Memory B cell (primary cell): Measurements from ENCODE around the gene CRYBA4.

Experiments
- ATAC-seq: fragments of 150-1000 bp; cut with Tn5 transposase; 2 replicates; pipeline ENCODE4 v1.10.0; 2021; ENCODE audit warnings: low read depth, mild to moderate bottlenecking, moderate library complexity
- DNase-seq, 2 donors: peaks; one replicate each; pipeline ENCODE4 v3.0.0; 2022; ENCODE audit warnings: low spot score in 2 of 2
- H3K27ac Mint-ChIP-seq: one replicate; pipeline ENCODE4 v1.8.0; 2022; ENCODE audit warnings: mild to moderate bottlenecking, moderate library complexity, mixed read lengths
- H3K27me3 Mint-ChIP-seq: one replicate; pipeline ENCODE4 v1.8.0; 2022; ENCODE audit warnings: mixed read lengths
- H3K36me3 Mint-ChIP-seq: one replicate; pipeline ENCODE4 v1.8.0; 2022; ENCODE audit warnings: mild to moderate bottlenecking, mixed read lengths
- H3K4me1 Mint-ChIP-seq: one replicate; pipeline ENCODE4 v1.8.0; 2022; ENCODE audit warnings: mixed read lengths
- H3K4me3 Mint-ChIP-seq: one replicate; pipeline ENCODE4 v1.8.0; 2022; ENCODE audit warnings: mild to moderate bottlenecking, moderate library complexity, mixed read lengths
- H3K9me3 Mint-ChIP-seq: one replicate; pipeline ENCODE4 v1.8.0; 2022; ENCODE audit warnings: mixed read lengths

Gene CRYBA4

DNA sequence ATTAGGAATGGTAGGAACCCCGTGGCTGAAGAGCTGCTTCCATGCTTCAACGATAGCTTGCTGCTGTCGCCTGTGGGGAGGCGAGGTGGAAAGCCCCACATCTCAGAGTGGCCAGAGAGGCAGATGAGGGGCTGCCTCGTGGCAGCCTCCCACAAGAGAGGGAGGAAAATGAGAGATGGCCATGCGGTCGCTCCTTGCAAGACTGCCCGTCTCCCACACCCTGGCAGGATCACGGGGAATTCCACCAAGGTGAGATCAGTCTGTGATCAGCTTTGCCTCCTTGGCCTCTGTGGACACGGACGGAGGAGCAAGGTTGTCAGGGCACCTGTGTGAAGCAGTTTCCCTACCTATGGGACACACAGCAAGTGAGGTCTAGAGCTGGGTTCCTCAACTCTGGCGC is 3.0 kb downstream of the CRYBA4 start:
- H3K4me3 Mint-ChIP-seq: no peak overlapping the region
- peaks cover 5% of the 10 kb centered on the region for H3K27me3 Mint-ChIP-seq
- peaks cover 4% of the 10 kb centered on the region for H3K9me3 Mint-ChIP-seq
- peaks cover 4% of the 10 kb centered on the region for H3K4me1 Mint-ChIP-seq
- no peaks in the 10 kb centered on the region for H3K36me3 Mint-ChIP-seq
- ATAC-seq (no peak), DNase-seq (no peak)
- H3K27ac Mint-ChIP-seq: no peak overlapping the region

- Mint-ChIP-seq H3K27me3 (peaks cover 8% of the 10 kb centered on the region), H3K9me3 (no peaks in the 10 kb centered on the region), H3K36me3 (no peaks in the 10 kb centered on the region), H3K4me3 (no peak overlapping the region), H3K27ac (no peak overlapping the region), H3K4me1 (peaks cover 4% of the 10 kb centered on the region)
- DNase-seq (no peak), ATAC-seq (no peak)
Observed at GRCh38 chr22:26629988-26630761, 8.4 kb downstream of the CRYBA4 start.

GRCh38 chr22:26631282-26631681 is 9.5 kb downstream of the CRYBA4 start:
- peaks cover 4% of the 10 kb centered on the region for H3K4me1 Mint-ChIP-seq
- no peak overlapping the region for H3K4me3 Mint-ChIP-seq
- DNase-seq: no peak
- H3K36me3 Mint-ChIP-seq: no peaks in the 10 kb centered on the region
- H3K27ac Mint-ChIP-seq: no peak overlapping the region
- no peak for ATAC-seq
- H3K27me3 Mint-ChIP-seq: peaks cover 8% of the 10 kb centered on the region
- H3K9me3 Mint-ChIP-seq: no peaks in the 10 kb centered on the region

GRCh38 chr22:26632422-26633155 is 10.8 kb downstream of the CRYBA4 start:
- Mint-ChIP-seq H3K4me1 (peaks cover under 1% of the 10 kb centered on the region), H3K4me3 (no peak overlapping the region), H3K27me3 (peaks cover 8% of the 10 kb centered on the region), H3K27ac (no peak overlapping the region), H3K9me3 (no peaks in the 10 kb centered on the region), H3K36me3 (no peaks in the 10 kb centered on the region)
- DNase-seq (no peak), ATAC-seq (no peak)

DNA sequence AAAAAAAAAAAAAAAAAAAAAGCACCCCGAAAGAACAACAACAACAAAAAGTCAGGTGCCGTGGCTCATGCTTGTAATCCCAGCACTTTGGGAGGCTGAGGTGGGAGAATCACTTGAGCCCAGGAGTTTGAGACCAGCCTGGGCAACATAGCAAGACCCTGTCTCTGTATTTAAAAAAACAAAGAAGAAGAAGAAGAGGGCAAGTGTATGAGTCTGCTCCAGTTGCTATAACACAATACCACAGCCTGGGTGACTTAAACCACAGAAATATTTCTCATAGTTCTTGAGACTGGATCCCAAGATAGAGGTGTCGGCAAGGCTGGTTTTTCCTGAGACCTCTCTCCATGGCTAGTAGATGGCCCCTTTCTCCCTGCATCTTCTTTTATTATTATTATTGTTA is 12.4 kb downstream of the CRYBA4 start:
- DNase-seq: no peak
- H3K4me1 Mint-ChIP-seq: no peaks in the 10 kb centered on the region
- no peak overlapping the region for H3K27ac Mint-ChIP-seq
- ATAC-seq: no peak
- peaks cover 8% of the 10 kb centered on the region for H3K27me3 Mint-ChIP-seq
- no peaks in the 10 kb centered on the region for H3K36me3 Mint-ChIP-seq
- no peak overlapping the region for H3K4me3 Mint-ChIP-seq
- H3K9me3 Mint-ChIP-seq: no peaks in the 10 kb centered on the region

DNA sequence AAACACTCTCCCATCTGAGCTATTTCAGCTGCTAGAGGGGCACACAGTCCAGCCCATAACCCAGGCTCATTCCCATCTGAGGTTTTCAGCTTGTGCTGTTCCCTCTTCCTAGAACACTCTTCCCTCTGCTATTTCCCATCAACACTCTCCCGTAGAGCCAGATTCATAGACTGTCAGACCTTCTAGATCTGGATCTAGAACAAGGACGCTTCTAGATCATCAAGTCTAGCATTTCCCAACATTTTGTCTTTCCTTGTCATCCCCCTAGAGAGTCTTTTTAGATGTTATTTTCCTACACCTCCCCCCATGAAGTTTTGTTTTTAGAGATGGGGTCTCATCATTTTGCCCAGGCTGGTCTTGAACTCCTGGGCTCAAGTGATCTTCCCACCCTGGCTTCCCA is 13.4 kb downstream of the CRYBA4 start:
- no peak overlapping the region for H3K27ac Mint-ChIP-seq
- H3K36me3 Mint-ChIP-seq: no peaks in the 10 kb centered on the region
- no peak overlapping the region for H3K4me3 Mint-ChIP-seq

DNA sequence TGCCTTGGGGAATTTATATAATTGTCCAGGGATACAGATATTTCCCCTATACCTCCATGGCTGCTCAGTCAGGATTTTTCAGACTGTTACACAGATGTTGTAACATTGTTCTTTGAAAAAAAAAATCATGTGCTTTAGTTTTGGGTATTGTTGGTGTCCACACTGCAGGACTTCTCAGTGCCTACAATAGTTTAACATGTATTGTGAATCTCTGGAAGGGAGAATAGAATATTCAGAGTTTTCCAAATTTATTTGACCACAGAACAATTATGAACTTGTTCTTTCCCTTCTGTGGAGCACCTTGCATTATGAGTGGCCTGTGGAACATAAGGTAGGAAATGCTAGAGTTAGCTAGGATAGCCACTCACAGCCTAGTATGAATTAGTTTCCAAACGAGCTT is 14.5 kb downstream of the CRYBA4 start:
- Mint-ChIP-seq H3K4me1 (no peaks in the 10 kb centered on the region), H3K9me3 (no peaks in the 10 kb centered on the region), H3K36me3 (no peaks in the 10 kb centered on the region), H3K27me3 (peaks cover 8% of the 10 kb centered on the region), H3K4me3 (no peak overlapping the region), H3K27ac (no peak overlapping the region)
- ATAC-seq: no peak
- DNase-seq: no peak

More for the DNA sequence above, 13.4 kb downstream of the CRYBA4 start:
- no peaks in the 10 kb centered on the region for H3K9me3 Mint-ChIP-seq
- no peak for DNase-seq
- no peak for ATAC-seq
- H3K27me3 Mint-ChIP-seq: peaks cover 8% of the 10 kb centered on the region
- H3K4me1 Mint-ChIP-seq: no peaks in the 10 kb centered on the region

- DNase-seq (no peak), ATAC-seq (peak; percentile 36)
- H3K36me3 Mint-ChIP-seq: no peaks in the 10 kb centered on the region
- no peak overlapping the region for H3K4me3 Mint-ChIP-seq
- peaks cover 18% of the 10 kb centered on the region for H3K4me1 Mint-ChIP-seq
- H3K27ac Mint-ChIP-seq: peak overlapping the region; percentile 8
- no peaks in the 10 kb centered on the region for H3K9me3 Mint-ChIP-seq
- H3K27me3 Mint-ChIP-seq: peaks cover 10% of the 10 kb centered on the region
Observed at GRCh38 chr22:26642465-26643417, 21.0 kb downstream of the CRYBA4 start.

GRCh38 chr22:26643418-26644100 is 21.8 kb downstream of the CRYBA4 start:
- ATAC-seq (no peak), DNase-seq (no peak)
- no peak overlapping the region for H3K27ac Mint-ChIP-seq
- H3K27me3 Mint-ChIP-seq: peaks cover 12% of the 10 kb centered on the region
- H3K9me3 Mint-ChIP-seq: no peaks in the 10 kb centered on the region
- H3K4me1 Mint-ChIP-seq: peaks cover 18% of the 10 kb centered on the region
- no peaks in the 10 kb centered on the region for H3K36me3 Mint-ChIP-seq
- H3K4me3 Mint-ChIP-seq: no peak overlapping the region

GRCh38 chr22:26646158-26646557 is 24.4 kb downstream of the CRYBA4 start:
- no peak for DNase-seq
- no peaks in the 10 kb centered on the region for H3K36me3 Mint-ChIP-seq
- no peaks in the 10 kb centered on the region for H3K9me3 Mint-ChIP-seq
- no peak overlapping the region for H3K4me3 Mint-ChIP-seq
- peaks cover 15% of the 10 kb centered on the region for H3K27me3 Mint-ChIP-seq
- H3K4me1 Mint-ChIP-seq: peaks cover 22% of the 10 kb centered on the region
- no peak overlapping the region for H3K27ac Mint-ChIP-seq
- ATAC-seq: no peak

DNA sequence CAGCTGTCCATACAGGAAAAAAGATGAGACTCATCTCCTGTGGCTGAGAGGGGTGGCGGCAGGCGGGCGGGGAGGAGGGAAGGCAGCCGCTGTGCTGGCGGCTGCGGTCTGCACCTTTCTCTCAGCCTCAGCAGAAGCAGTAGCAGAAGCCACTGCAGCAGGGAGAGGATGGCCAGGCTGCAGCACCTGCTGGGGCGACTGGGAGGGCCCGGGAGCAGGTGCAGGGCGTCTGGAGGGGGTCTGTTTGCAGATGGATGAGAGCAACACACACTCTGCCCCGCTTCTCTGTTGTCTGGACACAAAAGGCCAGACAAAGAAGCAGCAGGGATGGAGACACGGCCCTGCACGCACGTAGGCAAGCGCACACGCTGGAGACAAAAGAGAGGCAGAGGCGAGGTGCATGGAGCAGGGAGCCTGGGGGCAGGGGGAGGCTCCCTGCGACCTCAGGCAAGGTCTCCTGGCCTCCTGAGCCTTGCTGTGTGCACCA is 26.3 kb downstream of the CRYBA4 start:
- H3K36me3 Mint-ChIP-seq: no peaks in the 10 kb centered on the region
- peaks cover 15% of the 10 kb centered on the region for H3K27me3 Mint-ChIP-seq
- no peak for ATAC-seq
- no peak for DNase-seq
- H3K9me3 Mint-ChIP-seq: no peaks in the 10 kb centered on the region
- H3K27ac Mint-ChIP-seq: no peak overlapping the region
- peaks cover 15% of the 10 kb centered on the region for H3K4me1 Mint-ChIP-seq
- H3K4me3 Mint-ChIP-seq: no peak overlapping the region

GRCh38 chr22:26648528-26649388 is 27.0 kb downstream of the CRYBA4 start:
- Mint-ChIP-seq H3K27me3 (peaks cover 15% of the 10 kb centered on the region), H3K4me3 (no peak overlapping the region), H3K36me3 (no peaks in the 10 kb centered on the region), H3K4me1 (peaks cover 12% of the 10 kb centered on the region), H3K9me3 (no peaks in the 10 kb centered on the region), H3K27ac (no peak overlapping the region)
- ATAC-seq: no peak
- no peak for DNase-seq
